ENCODE data around the gene UBE2J2.

Gene UBE2J2

DNA sequence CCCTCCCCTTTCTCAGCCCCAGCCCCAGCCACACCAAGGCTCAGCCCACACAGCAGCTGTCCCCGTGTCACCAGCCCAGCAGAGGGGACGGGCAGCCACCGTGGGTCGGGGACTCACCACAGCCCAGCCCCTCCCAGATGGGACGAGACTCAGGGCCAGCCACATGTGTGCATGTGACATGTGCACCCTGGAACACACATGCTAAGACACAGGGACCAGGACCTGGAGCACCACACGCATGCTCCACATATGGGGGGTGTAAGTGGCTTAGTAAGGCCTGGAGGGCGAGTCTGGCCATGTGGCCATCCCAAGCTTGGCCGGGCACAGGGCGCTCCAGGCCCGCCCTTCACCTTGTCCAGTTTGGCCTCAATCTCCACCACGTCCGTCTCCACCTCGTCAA lies 30.1 kb upstream of the UBE2J2 start:
- H3K4me3 ChIP-seq (ENCODE audit: low read length), result no peak overlapping the region
- peaks cover 4% of the 10 kb centered on the region; the same call in 1 of the 2 replicates for H3K79me2 ChIP-seq (ENCODE audit: low read length)
- no peak overlapping the region for H3K9ac ChIP-seq (ENCODE audit: low read length)
- no peaks in the 10 kb centered on the region for H3K9me3 ChIP-seq (ENCODE audit: insufficient read depth, low read length)
- H4K20me1 ChIP-seq (ENCODE audit: insufficient read depth, low read length), result 0 out of 2 replicates have a peak, but pooled peaks cover 3% of the 10 kb centered on the region
- TF ChIP-seq EZH2phosphoT487 (IDR thresholded peaks at IDR 0.05; ENCODE audit: low read depth), result no peak
- TF ChIP-seq, protein P1, sequence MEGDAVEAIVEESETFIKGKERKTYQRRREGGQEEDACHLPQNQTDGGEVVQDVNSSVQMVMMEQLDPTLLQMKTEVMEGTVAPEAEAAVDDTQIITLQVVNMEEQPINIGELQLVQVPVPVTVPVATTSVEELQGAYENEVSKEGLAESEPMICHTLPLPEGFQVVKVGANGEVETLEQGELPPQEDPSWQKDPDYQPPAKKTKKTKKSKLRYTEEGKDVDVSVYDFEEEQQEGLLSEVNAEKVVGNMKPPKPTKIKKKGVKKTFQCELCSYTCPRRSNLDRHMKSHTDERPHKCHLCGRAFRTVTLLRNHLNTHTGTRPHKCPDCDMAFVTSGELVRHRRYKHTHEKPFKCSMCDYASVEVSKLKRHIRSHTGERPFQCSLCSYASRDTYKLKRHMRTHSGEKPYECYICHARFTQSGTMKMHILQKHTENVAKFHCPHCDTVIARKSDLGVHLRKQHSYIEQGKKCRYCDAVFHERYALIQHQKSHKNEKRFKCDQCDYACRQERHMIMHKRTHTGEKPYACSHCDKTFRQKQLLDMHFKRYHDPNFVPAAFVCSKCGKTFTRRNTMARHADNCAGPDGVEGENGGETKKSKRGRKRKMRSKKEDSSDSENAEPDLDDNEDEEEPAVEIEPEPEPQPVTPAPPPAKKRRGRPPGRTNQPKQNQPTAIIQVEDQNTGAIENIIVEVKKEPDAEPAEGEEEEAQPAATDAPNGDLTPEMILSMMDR (IDR thresholded peaks at IDR 0.05; ENCODE audit: low read depth, low read length), result no peak
- H3K27me3 ChIP-seq (ENCODE audit: low read depth, low read length), result no peaks in the 10 kb centered on the region
- H3K4me2 ChIP-seq (ENCODE audit: low read length), result no peak overlapping the region
- no peaks in the 10 kb centered on the region for H3K36me3 ChIP-seq (replicated peaks; ENCODE audit: low read depth, low read length)
- H3K4me1 ChIP-seq (ENCODE audit: low read length), result peaks cover 20% of the 10 kb centered on the region
- H3K27ac ChIP-seq (ENCODE audit: low read length), result no peak overlapping the region
- no peak overlapping the region for H2AFZ ChIP-seq (ENCODE audit: low read depth, low read length)

GRCh38 chr1:1302951-1303509 lies 29.4 kb upstream of the UBE2J2 start:
- Histone ChIP-seq H3K27ac (ENCODE audit: low read length) (no peak overlapping the region), H4K20me1 (ENCODE audit: insufficient read depth, low read length) (0 out of 2 replicates have a peak, but pooled peaks cover 3% of the 10 kb centered on the region), H3K79me2 (ENCODE audit: low read length) (peaks cover 4% of the 10 kb centered on the region; the same call in 1 of the 2 replicates), H3K9me3 (ENCODE audit: insufficient read depth, low read length) (no peaks in the 10 kb centered on the region), H3K4me1 (ENCODE audit: low read length) (peaks cover 20% of the 10 kb centered on the region), H3K4me2 (ENCODE audit: low read length) (no peak overlapping the region), H3K36me3 (replicated peaks; ENCODE audit: low read depth, low read length) (no peaks in the 10 kb centered on the region), H3K27me3 (ENCODE audit: low read depth, low read length) (no peaks in the 10 kb centered on the region), H3K9ac (ENCODE audit: low read length) (no peak overlapping the region), H3K4me3 (ENCODE audit: low read length) (no peak overlapping the region), H2AFZ (ENCODE audit: low read depth, low read length) (no peak overlapping the region)
- TF ChIP-seq, protein P1 (IDR thresholded peaks at IDR 0.05; ENCODE audit: low read depth, low read length), result no peak
- no peak for TF ChIP-seq EZH2phosphoT487 (IDR thresholded peaks at IDR 0.05; ENCODE audit: low read depth)

GRCh38 chr1:1302006-1302430 lies 28.4 kb upstream of the UBE2J2 start:
- Histone ChIP-seq H3K79me2 (ENCODE audit: low read length) (peaks cover 4% of the 10 kb centered on the region; the same call in 1 of the 2 replicates), H3K4me1 (ENCODE audit: low read length) (peaks cover 20% of the 10 kb centered on the region)

DNA sequence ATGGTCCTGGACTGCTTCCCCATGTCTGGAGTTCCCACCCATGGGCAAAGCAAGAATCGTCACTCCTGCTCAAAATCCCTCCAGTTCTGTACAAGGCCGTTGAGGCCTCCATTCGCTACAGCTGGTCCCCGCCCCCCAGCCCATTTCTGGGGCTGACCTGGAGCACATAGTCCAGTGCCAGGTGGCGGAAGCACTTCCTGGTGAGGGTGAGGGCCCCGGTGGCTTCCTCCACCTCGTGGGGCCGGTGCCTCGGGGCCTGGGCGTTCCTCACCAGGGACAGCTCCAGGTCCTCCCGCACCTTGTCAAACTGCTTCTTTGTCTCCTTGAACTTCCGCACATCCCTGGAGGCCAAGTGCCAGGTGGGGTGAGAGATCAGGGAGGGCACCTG lies 26.7 kb upstream of the UBE2J2 start:
- no peak for TF ChIP-seq EZH2phosphoT487 (IDR thresholded peaks at IDR 0.05; ENCODE audit: low read depth)
- TF ChIP-seq, protein P1 (IDR thresholded peaks at IDR 0.05; ENCODE audit: low read depth, low read length), result no peak
- H2AFZ ChIP-seq (ENCODE audit: low read depth, low read length), result no peak overlapping the region
- H3K9ac ChIP-seq (ENCODE audit: low read length), result no peak overlapping the region
- no peak overlapping the region for H3K27ac ChIP-seq (ENCODE audit: low read length)
- H3K4me2 ChIP-seq (ENCODE audit: low read length), result no peak overlapping the region
- H3K4me1 ChIP-seq (ENCODE audit: low read length), result peaks cover 4% of the 10 kb centered on the region
- 0 out of 2 replicates have a peak, but pooled peaks cover 3% of the 10 kb centered on the region for H4K20me1 ChIP-seq (ENCODE audit: insufficient read depth, low read length)
- no peaks in the 10 kb centered on the region for H3K9me3 ChIP-seq (ENCODE audit: insufficient read depth, low read length)
- no peak overlapping the region for H3K4me3 ChIP-seq (ENCODE audit: low read length)
- no peaks in the 10 kb centered on the region for H3K79me2 ChIP-seq (ENCODE audit: low read length)
- H3K27me3 ChIP-seq (ENCODE audit: low read depth, low read length), result no peaks in the 10 kb centered on the region
- no peaks in the 10 kb centered on the region for H3K36me3 ChIP-seq (replicated peaks; ENCODE audit: low read depth, low read length)

More at GRCh38 chr1:1302006-1302430, 28.4 kb upstream of the UBE2J2 start:
- H3K4me2 ChIP-seq (ENCODE audit: low read length), result no peak overlapping the region
- no peak overlapping the region for H2AFZ ChIP-seq (ENCODE audit: low read depth, low read length)
- H3K27ac ChIP-seq (ENCODE audit: low read length), result no peak overlapping the region
- no peak for TF ChIP-seq EZH2phosphoT487 (IDR thresholded peaks at IDR 0.05; ENCODE audit: low read depth)
- TF ChIP-seq, protein P1 (IDR thresholded peaks at IDR 0.05; ENCODE audit: low read depth, low read length), result peak; percentile 55
- H3K27me3 ChIP-seq (ENCODE audit: low read depth, low read length), result no peaks in the 10 kb centered on the region
- no peak overlapping the region for H3K9ac ChIP-seq (ENCODE audit: low read length)
- no peak overlapping the region for H3K4me3 ChIP-seq (ENCODE audit: low read length)
- no peaks in the 10 kb centered on the region for H3K36me3 ChIP-seq (replicated peaks; ENCODE audit: low read depth, low read length)
- H4K20me1 ChIP-seq (ENCODE audit: insufficient read depth, low read length), result 0 out of 2 replicates have a peak, but pooled peaks cover 3% of the 10 kb centered on the region
- H3K9me3 ChIP-seq (ENCODE audit: insufficient read depth, low read length), result no peaks in the 10 kb centered on the region

Measured in OCI-LY3 (cell line).